Dedifferentiated amniotic fluid mesenchymal stem cell (primary cell): Measurements from ENCODE around the gene HYAL3.
A peak's percentile ranks its signal among the peaks of the same experiment; 100 is the strongest.

Experiments
- DNase-seq: peaks from one replicate; pipeline ENCODE4 v3.0.0-alpha.2; 2016; ENCODE audit errors: extremely low spot score

HYAL3 gene

GRCh38 chr3:50298836-50299637 lies at the start of gene HYAL3, which contains the start of gene NAA80:
HYAL3 (minus strand) TSS chr3:50299405; CDS start chr3:50295602, 3,803 bp downstream.
NAA80 (minus strand) TSS chr3:50299405; CDS start chr3:50297463, 1,942 bp downstream.
- DNase-seq, result peak; percentile 99

- DNase-seq, result peak; percentile 62
Observed at GRCh38 chr3:50347187-50347813, 48.1 kb upstream of the HYAL3 start.

- DNase-seq, result no peak
Observed at GRCh38 chr3:50345586-50346234, 46.5 kb upstream of the HYAL3 start, which contains the start of gene ZMYND10. ZMYND10 (minus strand) TSS chr3:50345732; CDS start chr3:50345579, 153 bp downstream.

GRCh38 chr3:50345008-50345407 lies 45.8 kb upstream of the HYAL3 start:
- DNase-seq, result no peak

- DNase-seq, result no peak
Observed at GRCh38 chr3:50342813-50343633, 43.8 kb upstream of the HYAL3 start.

- no peak for DNase-seq
Observed at GRCh38 chr3:50341996-50342650, 42.9 kb upstream of the HYAL3 start.

GRCh38 chr3:50341537-50341936 lies 42.3 kb upstream of the HYAL3 start:
- DNase-seq, result no peak

- DNase-seq, result no peak
Observed at GRCh38 chr3:50340448-50341329, 41.5 kb upstream of the HYAL3 start, which contains the start of gene RASSF1. RASSF1 (minus strand) TSS chr3:50340836; CDS start chr3:50340805, 31 bp downstream.

- DNase-seq, result no peak
Observed at GRCh38 chr3:50340147-50340447, 40.9 kb upstream of the HYAL3 start.

- no peak for DNase-seq
Observed at GRCh38 chr3:50339485-50340146, 40.4 kb upstream of the HYAL3 start.

GRCh38 chr3:50338965-50339364 lies 39.8 kb upstream of the HYAL3 start:
- no peak for DNase-seq

- peak; percentile 99 for DNase-seq
Observed at GRCh38 chr3:50337175-50337861, 38.1 kb upstream of the HYAL3 start.

GRCh38 chr3:50336452-50337174 lies 37.4 kb upstream of the HYAL3 start:
- DNase-seq, result no peak

GRCh38 chr3:50334339-50335075 lies 35.3 kb upstream of the HYAL3 start:
- no peak for DNase-seq

GRCh38 chr3:50333744-50334328 lies 34.6 kb upstream of the HYAL3 start:
- DNase-seq, result no peak

GRCh38 chr3:50331364-50331907 lies 32.2 kb upstream of the HYAL3 start:
- no peak for DNase-seq

GRCh38 chr3:50330330-50330729 lies 31.1 kb upstream of the HYAL3 start:
- no peak for DNase-seq
